ENCODE data around the gene TMC3.
"Not testable (repeated sequence)": the region's sequence is repeated elsewhere in the genome, so short reads cannot be mapped to it uniquely, and the experiment has no call there.

The TMC3 gene

GRCh38 chr15:81384891-81385720, 11.1 kb upstream of the TMC3 start:
- no peak for DNase-seq (ENCODE audit: low spot score)

GRCh38 chr15:81381720-81382119, 7.7 kb upstream of the TMC3 start:
- FAIRE-seq (no peak), DNase-seq (ENCODE audit: low spot score) (no peak)

More at GRCh38 chr15:81384891-81385720, 11.1 kb upstream of the TMC3 start:
- no peak for FAIRE-seq

GRCh38 chr15:81380668-81381067, 6.7 kb upstream of the TMC3 start:
- no peak for FAIRE-seq
- DNase-seq (ENCODE audit: low spot score), result no peak

- FAIRE-seq (no peak), DNase-seq (ENCODE audit: low spot score) (no peak)
These were observed 6.2 kb upstream of the TMC3 start for GRCh38 chr15:81380203-81380602.

GRCh38 chr15:81379269-81379668, 5.3 kb upstream of the TMC3 start:
- FAIRE-seq, result no peak
- no peak for DNase-seq (ENCODE audit: low spot score)

GRCh38 chr15:81378443-81378842, 4.4 kb upstream of the TMC3 start:
- DNase-seq (ENCODE audit: low spot score), result no peak
- FAIRE-seq, result no peak

GRCh38 chr15:81377871-81378270, 3.9 kb upstream of the TMC3 start:
- no peak for FAIRE-seq

GRCh38 chr15:81376231-81376630, 2.2 kb upstream of the TMC3 start:
- DNase-seq (ENCODE audit: low spot score) (no peak), FAIRE-seq (no peak)

More at GRCh38 chr15:81377871-81378270, 3.9 kb upstream of the TMC3 start:
- DNase-seq (ENCODE audit: low spot score), result no peak

GRCh38 chr15:81375461-81375860, 1.4 kb upstream of the TMC3 start:
- no peak for DNase-seq (ENCODE audit: low spot score)
- no peak for FAIRE-seq

- DNase-seq (ENCODE audit: low spot score) (no peak), FAIRE-seq (no peak)
These were observed 837 bp downstream of the TMC3 start for GRCh38 chr15:81373176-81373575.

- DNase-seq (ENCODE audit: low spot score) (no peak), FAIRE-seq (no peak)
These were observed 1.4 kb downstream of the TMC3 start for GRCh38 chr15:81372575-81372974.

GRCh38 chr15:81363718-81364500, 10.1 kb downstream of the TMC3 start:
- FAIRE-seq (no peak), DNase-seq (ENCODE audit: low spot score) (no peak)

GRCh38 chr15:81363276-81363675, 10.7 kb downstream of the TMC3 start:
- FAIRE-seq, result no peak
- no peak for DNase-seq (ENCODE audit: low spot score)

GRCh38 chr15:81362790-81363189, 11.2 kb downstream of the TMC3 start:
- DNase-seq (ENCODE audit: low spot score), result no peak
- no peak for FAIRE-seq

GRCh38 chr15:81361891-81362290, 12.1 kb downstream of the TMC3 start:
- no peak for FAIRE-seq
- DNase-seq (ENCODE audit: low spot score), result no peak

- DNase-seq (ENCODE audit: low spot score) (no peak), FAIRE-seq (no peak)
These were observed 13.5 kb downstream of the TMC3 start for GRCh38 chr15:81360491-81360890.

- DNase-seq (ENCODE audit: low spot score) (no peak), FAIRE-seq (no peak)
These were observed 15.8 kb downstream of the TMC3 start for GRCh38 chr15:81358248-81358647.

GRCh38 chr15:81357180-81357686, 16.8 kb downstream of the TMC3 start:
- DNase-seq (ENCODE audit: low spot score) (no peak), FAIRE-seq (no peak)

- FAIRE-seq, result no peak
- no peak for DNase-seq (ENCODE audit: low spot score)
These were observed 17.8 kb downstream of the TMC3 start for GRCh38 chr15:81356252-81356651.

GRCh38 chr15:81351651-81352050, 22.4 kb downstream of the TMC3 start:
- FAIRE-seq, result no peak

GRCh38 chr15:81349271-81349670, 24.7 kb downstream of the TMC3 start:
- DNase-seq (ENCODE audit: low spot score) (no peak), FAIRE-seq (no peak)

More at GRCh38 chr15:81351651-81352050, 22.4 kb downstream of the TMC3 start:
- no peak for DNase-seq (ENCODE audit: low spot score)

- not testable (repeated sequence) for DNase-seq (ENCODE audit: low spot score); FAIRE-seq
These were observed 25.3 kb downstream of the TMC3 start for GRCh38 chr15:81348691-81349090.
